NCI-H1105 treated with DMSO at 0.1 percent for 48 hours (cell line): ENCODE measurements around the gene PEX26.
"Not testable (repeated sequence)": the region's sequence is repeated elsewhere in the genome, so short reads cannot be mapped to it uniquely, and the experiment has no call there.

Source experiments
- DNase-seq: peaks from one replicate; lab custom pipeline; 2025; lab: John Stamatoyannopoulos, UW

Gene PEX26

DNA sequence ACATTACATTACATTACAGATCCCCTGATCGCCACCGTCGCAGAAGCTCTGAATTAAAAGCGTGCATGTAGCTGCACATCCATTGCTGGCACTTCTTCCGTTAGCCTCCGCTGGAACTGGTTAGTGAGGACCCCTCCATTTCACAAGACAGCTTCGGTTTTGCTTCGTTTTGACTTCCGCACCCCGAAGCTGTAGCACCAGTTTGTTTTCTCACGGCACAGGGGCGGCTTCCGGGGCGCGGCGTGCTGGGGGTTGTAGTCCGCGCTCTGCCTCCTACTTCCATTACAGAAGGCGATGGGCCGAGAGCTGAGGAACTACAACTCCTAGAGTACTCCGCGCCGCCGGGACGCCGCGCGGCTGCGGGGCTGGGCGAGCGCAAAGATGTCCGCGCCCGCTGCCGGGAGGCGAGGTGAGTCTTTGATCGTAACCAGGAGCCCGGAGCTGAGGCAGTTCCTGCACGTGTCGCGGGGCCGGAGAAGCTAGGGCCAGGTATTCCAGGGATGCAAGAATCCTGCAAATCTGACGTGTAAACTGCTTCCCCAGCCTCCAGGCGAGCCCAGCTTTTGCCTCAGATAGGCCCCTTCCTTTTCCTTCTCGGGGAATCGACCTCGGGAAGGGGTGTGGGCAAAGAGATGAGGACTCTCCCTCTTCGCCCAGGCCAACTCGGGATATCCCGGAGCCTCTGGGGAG is at the start of gene PEX26:
TSS of gene PEX26 (plus strand) at position 352 of the 690 bp plus-strand sequence. CDS start 387 bp downstream, outside the sequence.
- peak; percentile 91 for DNase-seq

DNA sequence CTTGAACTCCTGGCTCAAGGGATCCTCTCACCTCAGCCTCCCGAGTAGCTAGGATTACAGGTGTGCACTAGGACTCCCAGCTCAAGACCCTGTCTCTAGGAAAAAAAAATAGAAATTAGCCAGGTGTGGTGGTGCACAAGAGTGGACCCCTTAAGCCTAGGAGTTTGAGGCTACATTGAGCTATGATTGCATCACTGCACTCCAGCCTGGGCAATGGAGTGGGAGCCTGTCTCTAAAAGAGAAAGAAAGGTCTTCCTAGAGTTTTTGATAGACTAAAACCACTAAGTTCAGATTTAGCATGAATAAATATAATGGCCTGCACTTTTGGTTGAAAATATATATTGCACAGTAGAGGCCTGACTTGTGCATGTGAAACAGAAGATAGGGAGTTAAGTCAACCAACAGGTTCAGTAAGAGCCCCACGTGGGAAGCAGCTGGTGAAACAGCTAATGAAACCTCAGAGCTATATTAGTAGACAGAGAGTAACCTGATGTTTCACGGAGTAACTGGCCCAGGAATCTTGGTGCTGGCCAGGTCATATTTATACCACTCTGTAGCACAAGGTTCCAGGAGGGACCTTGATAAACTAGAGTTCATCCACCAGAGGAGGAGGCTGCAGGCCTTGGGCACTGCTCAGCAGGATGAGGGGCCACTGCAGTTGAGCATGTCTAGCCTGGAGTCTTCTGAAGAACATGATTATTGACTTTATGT is 48.8 kb upstream of the PEX26 start:
- DNase-seq: no peak

DNA sequence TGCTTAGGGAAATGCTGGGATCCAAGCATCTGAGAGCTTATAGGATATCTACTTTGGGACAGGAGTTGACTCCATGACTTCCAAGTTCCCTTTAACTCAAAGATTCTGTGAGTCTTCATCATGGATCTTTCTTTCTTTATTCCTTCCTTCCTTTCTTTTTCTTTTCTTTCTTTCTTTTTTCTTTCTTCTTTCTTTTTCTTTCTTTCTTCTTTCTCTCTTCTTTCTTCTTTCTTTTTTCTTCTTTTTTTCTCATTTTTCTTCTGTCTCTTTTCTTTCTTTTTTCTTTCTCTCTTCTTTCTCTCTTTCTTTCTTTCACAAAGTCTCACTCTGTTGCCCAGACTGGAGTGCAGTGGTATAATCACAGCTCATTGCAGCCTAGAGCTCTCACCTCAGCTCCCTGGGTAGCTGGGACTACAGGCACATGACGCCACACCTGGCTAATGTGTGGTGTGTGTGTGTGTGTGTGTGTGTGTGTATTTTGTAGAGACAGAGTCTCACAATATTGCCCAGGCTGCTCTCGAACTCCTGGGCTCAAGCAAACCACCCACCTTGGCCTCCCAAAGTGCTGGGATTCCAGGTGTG is 48.0 kb upstream of the PEX26 start:
- DNase-seq: no peak

GRCh38 chr22:18031695-18032454 is 45.9 kb upstream of the PEX26 start:
- peak; percentile 0 for DNase-seq

- DNase-seq: no peak
Observed at GRCh38 chr22:18032455-18033101, 45.2 kb upstream of the PEX26 start.

GRCh38 chr22:18033204-18033998 is 44.4 kb upstream of the PEX26 start:
- DNase-seq: no peak

DNA sequence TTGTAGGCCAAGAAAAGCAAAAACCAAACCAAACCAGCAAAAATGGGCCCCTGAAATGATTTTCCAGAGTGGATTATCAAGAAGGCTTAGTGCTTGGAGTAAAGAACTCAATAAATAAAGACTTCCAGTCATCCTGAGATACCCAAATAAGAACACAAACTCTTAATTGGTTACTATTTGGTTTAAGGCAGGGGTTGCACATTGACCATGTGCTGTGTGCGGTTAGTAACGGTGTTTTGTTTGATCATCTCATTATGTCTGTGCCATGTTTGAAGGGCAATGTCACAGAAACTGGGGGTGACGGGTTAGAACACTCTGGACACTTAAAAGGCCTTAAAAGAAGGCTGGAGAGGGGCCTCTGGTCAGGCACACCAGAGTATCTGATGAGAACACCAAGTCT is 43.7 kb upstream of the PEX26 start:
- DNase-seq: no peak

GRCh38 chr22:18035751-18036150 is 42.0 kb upstream of the PEX26 start:
- DNase-seq: no peak

DNA sequence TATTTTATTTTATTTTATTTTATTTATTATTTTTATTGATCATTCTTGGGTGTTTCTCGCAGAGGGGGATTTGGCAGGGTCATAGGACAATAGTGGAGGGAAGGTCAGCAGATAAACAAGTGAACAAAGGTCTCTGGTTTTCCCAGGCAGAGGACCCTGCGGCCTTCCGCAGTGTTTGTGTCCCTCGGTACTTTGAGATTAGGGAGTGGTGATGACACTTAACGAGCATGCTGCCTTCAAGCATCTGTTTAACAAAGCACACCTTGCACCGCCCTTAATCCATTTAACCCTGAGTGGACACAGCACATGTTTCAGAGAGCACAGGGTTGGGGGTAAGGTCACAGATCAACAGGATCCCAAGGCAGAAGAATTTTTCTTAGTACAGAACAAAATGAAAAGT is 36.9 kb upstream of the PEX26 start:
- not testable (repeated sequence) for DNase-seq

- DNase-seq: no peak
Observed at GRCh38 chr22:18042685-18043084, 35.1 kb upstream of the PEX26 start.

DNA sequence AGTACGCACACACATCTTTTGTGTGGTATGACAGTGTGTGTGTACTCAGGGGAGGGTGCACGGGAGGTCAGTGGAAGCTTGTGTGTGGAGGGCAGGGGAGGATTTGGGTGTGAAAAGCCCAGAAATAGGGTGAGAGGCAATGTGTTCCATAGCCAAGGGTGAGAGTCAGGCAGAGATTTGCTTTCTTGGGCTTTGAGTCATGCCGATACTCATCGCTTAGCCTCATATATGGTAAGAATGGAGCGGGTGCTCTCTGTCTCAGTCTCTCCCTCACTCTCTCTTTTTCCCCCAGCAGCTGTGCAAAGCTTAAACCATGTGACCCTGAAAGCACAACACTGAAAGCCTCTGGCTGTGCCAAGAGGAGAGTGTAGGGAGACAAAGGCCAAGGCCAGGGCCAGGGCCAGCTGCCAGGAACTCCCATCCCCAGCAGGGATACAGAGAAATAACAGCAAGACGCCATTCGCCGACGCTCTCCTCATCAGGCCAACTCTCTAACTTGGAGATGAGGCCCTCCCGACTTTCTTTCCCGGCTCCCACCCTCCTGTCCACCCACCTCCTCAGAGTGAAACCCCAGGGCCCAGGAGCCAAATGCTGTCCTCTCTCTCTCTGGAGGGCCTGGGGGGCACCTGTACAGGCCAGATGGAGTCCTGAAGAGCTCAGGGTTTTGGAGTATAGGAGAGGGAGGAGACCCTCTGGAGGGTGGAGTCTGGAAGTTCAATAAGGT is 33.1 kb upstream of the PEX26 start:
- DNase-seq: peak; percentile 92

DNA sequence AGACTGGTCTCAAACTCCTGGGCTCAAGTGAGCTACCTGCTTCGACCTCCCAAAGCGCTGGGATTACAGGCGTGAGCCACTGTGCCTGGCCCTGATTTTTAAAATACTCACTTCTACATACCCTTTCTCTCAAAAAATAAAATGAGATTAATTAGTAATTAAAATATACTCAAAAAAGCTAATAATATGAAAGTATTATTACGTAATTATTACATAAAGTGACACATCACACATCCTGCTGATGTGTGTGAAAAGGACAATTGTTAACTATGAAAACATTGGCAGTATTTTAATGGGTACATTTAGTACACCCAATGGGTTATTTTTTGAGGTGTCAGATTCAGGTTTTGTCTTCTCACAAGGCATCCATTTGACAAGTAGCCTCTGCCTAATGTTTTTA is 32.0 kb upstream of the PEX26 start:
- no peak for DNase-seq

DNA sequence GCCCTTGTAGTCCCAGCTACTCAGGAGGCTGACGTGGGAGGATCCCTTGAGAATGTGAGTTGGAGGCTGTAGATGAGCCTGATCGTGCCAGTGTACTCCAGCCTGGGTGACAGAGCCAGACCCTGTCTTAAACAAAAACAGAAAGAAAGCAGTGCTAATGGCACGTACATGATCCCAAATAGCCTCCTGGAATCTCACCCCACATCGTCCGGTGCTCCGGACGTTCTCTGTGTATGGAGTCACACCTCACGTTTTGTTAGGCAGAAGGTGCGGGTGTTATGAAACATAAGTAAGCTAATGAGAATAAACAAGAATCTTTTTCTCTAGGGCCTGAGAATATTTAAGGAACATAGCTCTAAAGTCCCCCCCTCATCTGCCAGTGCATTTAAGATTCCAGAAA is 29.7 kb upstream of the PEX26 start:
- no peak for DNase-seq

DNA sequence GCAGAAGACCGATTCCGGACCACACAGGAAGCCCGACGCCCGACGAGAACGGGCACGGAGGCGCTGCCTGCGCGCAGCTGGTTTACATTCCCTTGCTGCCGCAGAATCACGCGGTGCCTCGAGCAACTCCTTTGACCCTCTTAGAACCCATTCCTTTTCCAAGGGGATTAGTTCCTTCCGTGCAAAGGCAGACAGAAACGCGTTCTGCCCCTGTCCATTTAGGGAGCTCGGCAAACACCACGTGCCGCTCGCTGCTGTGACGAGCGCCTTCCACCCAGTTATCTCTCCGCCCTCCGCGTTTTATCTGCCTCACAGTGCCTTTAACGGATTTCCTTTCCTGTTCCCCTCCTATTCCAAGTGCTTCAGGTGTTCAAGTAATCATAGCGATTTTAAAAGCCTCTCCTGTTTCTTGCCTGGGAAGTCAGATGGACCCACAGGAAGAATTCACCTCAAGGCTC is 29.3 kb upstream of the PEX26 start:
- no peak for DNase-seq

GRCh38 chr22:18050065-18050464 is 27.7 kb upstream of the PEX26 start:
- no peak for DNase-seq

DNA sequence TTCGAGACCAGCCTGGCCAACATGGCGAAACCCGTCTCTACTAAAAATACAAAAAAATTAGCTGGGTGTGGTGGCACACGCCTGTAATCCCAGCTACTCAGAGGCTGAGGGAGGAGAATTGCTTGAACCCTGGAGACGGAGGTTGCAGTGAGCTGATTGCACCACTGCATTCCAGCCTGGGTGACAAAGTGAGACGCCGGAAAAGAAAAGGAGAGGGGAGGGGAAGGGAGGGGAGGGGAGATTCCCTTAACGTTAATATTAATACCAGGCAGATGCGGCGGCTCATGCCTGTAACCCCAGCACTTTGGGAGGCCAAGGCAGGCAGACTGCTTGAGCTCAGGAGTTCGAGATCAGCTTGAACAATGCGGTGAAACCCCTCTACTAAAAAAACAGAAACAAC is 26.7 kb upstream of the PEX26 start:
- DNase-seq: not testable (repeated sequence)

DNA sequence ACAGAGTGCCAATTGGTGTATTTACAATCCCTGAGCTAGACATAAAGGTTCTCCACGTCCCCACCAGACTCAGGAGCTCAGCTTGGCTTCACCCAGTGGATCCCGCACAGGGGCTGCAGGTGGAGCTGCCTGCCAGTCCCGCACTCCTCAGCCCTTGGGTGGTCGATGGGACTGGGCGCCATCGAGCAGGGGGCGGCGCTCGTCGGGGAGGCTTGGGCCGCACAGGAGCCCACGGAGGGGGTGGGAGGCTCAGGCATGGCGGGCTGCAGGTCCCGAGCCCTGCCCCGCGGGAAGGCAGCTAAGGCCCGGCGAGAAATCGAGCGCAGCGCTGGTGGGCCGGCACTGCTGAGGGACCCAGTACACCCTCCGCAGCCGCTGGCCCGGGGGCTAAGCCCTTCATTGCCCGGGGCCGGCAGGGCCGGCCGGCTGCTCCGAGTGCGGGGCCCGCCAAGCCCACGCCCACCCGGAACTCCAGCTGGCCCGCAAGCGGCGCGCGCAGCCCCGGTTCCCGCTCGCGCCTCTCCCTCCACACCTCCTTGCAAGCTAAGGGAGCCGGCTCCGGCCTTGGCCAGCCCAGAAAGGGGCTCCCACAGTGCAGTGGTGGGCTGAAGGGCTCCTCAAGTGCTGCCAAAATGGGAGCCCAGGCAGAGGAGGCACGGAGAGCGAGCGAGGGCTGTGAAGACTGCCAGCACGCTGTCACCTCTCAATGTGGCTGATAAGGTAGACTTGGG is 24.4 kb upstream of the PEX26 start:
- DNase-seq: not testable (repeated sequence)

- DNase-seq: no peak
Observed at GRCh38 chr22:18055619-18056160, 22.1 kb upstream of the PEX26 start.

DNA sequence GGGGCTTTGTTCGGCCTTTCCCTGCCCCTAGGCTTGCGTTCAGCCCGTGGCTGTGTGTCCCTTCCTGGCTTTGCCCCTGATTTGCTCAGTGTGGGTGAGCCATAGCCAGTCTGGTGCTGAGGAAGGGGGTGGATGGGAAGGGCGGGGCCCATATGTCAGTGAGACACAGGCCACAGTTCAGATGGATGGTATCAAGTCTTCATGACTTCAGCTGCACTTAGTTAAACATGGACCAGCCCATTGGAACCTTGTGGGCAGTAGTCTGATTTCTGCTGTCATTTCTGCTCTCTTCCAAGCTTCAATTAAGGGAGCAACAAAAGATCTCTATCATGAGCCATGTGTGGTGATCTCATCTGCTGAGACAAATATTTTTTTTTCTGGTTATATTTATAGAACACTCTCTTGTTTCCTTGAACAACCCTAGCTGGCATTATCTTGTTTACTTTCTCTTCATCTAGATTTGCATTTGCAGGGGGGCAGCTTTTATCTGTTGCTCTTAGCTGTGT is 21.6 kb upstream of the PEX26 start:
- DNase-seq: peak; percentile 2
